ENCODE measurements around the gene ID4. TPM values are rescaled to one million over a fixed set of nuclear protein-coding genes. Genes with fewer than 3 reads are reported as not detected.
A peak's percentile ranks its signal among the peaks of the same experiment; 100 is the strongest.

The ID4 gene, protein sequence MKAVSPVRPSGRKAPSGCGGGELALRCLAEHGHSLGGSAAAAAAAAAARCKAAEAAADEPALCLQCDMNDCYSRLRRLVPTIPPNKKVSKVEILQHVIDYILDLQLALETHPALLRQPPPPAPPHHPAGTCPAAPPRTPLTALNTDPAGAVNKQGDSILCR
- total RNA-seq = 7.0 TPM

DNA sequence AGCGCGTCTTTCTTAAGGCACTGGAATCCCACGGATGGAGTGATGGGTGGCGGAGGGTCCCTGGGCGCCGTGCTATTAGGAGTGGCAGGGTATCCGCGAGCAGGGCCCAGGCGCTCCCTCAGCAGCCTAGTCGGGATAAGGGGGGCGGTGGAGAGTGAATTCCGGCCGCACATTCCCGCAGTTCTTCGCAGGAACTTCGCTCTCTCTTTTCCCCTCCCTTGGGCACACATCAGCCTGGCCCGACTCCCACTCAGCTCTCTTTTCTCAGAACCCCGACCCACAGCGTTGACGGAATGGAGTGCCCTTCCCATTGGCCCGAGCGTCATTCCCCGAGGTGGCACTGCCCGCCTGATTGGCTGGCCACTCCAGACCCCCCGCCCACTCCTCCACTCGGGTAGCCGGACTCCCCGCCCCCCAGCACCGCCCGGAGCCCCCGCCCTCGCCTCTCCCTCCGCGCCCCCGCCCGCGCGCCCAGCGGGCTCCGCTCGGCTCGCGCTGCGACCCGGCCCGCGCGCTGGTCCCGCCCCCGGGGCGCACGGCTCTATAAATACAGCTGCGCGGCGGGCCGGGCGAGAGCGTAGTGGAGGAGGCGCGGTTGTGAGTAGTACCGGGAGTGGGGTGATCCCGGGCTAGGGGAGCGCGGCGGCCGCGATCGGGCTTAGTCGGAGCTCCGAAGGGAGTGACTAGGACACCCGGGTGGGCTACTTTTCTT, at the start of gene ID4:
ID4 (plus strand) TSS at position 572 of the 712 bp plus-strand sequence. CDS start 385 bp downstream, outside the sequence.
- DNase-seq (ENCODE audit: low spot score) = peak; percentile 86

DNA sequence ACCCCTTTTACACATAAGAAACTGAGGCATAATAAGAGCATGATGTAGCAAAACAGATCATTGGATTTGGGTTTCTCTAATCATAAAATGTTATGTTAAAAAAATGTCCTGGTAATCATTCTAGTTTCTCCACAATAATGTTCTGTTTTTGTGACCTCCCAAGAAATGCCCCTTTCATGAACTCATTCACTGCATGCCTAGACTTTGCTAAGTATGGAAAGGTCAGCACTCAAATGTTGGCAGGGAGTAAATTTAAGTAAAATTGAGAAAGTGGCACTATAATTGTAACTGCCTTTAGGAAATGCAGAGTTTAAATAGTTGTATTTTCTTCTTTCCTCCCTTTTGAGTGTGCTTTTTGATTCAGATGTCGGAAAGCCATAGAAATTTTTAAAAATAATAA, 48.5 kb upstream of the ID4 start:
- no peak for DNase-seq (ENCODE audit: low spot score)

DNA sequence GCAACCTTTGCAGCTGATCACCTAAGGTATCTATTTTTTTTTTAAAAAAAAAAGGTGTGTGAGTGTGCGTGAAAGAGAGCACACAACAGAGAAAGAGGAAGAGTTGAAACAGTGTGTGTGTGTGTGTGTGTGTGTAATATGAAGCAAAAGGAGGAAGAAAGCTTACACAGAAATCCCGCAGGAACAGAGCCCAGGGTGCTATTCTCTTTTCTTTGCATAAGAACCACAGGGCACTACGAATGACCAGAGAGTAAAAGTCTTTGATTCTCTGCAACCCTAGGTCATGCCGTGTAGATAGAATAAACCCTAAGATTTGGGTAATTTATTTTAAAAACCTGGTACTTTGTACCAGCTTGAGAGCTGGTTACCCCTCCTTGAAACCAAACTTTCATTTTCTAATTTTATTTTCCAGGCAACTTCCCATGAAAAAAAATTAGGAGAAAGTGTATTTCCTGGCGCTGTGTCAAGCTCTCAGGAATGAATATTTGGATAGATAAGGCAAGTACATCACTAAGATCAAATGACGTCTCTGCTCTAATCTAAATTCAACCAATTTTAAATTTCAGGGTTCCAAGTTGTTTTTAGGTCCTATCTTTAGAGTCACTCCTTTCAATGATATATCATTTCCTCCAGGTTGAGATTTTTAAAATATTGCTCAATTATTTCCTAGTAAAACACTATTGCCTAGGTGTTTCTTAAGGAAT, 47.9 kb upstream of the ID4 start:
- no peak for DNase-seq (ENCODE audit: low spot score)

DNA sequence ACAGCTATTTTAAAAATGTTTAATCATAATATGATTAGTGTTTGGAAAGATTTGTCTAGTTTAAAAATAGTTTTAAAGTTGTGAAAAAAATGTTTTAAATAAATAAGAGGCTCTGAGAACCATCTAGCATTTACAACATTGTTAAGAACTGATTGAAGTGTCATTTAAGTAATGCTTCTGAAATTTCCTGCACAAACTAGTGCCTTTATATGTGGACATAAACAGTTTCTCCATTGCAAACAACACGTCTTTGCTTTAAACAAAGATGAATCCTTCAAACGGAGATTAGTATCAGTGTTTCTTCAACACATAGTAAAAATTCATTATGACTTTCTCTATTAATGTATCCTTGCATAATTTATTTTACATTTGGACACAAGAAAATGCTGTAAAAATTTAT, 45.9 kb upstream of the ID4 start:
- DNase-seq (ENCODE audit: low spot score) = no peak

DNA sequence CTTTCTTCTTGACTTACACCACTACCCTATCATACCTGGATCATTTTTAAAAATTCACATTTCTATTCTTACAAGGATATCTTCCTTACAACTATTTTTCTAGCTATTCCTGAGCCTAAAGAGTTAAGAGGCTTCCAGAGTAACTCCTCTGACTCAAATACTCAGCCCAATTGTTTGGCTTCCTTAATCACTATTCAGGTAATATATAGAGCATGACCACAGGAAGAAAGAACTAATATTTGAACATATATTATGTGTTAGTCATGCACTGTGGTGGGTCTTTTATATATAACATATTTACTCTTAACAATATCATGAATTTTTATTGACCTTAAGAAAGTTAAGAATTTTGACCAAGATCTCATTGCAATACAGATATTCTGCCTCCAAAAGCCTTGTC, 42.0 kb upstream of the ID4 start:
- no peak for DNase-seq (ENCODE audit: low spot score)

DNA sequence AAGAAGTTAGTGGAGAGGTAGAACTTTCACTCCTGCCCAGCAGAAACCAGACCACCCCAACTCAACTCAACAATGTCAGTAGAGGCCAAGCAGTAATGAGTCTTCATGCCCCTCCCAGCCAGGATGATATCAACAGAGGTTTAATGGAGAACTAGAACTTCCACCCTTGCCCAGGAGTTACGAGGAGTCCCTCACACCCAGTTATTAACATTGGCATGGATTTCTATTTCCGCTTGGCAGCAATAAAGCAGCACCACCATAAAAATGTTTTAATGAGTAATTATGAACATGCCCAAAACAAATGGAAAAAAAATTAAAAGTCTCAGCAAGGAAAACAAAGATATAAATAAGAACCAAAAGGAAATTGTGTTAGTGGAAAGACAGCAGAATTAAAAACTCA, 40.7 kb upstream of the ID4 start:
- DNase-seq (ENCODE audit: low spot score) = no peak

DNA sequence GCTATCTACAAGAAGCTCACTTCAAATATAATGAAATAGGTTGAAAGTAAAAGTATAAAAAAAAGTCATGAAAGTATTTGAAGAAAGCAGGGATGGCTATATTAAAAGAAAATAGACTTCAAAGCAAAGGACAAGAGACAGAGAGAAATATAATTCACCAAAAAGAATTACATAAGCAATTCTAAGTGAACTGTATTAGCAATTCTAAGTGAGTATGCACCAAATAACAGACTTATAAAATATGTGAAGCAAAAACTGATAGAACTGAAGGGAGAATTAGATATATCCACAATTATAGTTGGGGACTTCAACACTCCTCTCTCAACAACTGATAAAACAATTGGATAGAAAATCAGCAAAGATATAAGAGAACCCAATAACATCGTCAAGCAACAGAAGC, 38.8 kb upstream of the ID4 start:
- no peak for DNase-seq (ENCODE audit: low spot score)

DNA sequence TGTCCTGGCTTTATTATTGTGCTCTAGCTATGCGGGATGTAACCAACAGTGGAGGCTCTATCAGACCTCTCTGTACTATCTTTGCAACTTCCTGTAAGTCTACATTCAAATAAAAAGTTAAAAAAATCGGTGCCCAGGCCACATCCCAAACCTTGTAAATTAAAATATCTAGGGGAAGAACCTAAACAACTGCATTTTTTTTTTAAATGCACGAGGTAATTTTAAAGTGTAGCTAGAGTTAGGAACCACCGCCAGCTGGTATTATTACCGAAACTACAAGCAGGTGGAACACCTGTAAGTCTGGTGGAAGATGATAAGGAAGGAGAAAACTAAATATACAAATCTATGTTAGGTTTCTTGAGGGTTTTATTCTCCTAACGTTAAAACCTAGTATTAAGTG, 34.5 kb upstream of the ID4 start:
- DNase-seq (ENCODE audit: low spot score) = no peak

DNA sequence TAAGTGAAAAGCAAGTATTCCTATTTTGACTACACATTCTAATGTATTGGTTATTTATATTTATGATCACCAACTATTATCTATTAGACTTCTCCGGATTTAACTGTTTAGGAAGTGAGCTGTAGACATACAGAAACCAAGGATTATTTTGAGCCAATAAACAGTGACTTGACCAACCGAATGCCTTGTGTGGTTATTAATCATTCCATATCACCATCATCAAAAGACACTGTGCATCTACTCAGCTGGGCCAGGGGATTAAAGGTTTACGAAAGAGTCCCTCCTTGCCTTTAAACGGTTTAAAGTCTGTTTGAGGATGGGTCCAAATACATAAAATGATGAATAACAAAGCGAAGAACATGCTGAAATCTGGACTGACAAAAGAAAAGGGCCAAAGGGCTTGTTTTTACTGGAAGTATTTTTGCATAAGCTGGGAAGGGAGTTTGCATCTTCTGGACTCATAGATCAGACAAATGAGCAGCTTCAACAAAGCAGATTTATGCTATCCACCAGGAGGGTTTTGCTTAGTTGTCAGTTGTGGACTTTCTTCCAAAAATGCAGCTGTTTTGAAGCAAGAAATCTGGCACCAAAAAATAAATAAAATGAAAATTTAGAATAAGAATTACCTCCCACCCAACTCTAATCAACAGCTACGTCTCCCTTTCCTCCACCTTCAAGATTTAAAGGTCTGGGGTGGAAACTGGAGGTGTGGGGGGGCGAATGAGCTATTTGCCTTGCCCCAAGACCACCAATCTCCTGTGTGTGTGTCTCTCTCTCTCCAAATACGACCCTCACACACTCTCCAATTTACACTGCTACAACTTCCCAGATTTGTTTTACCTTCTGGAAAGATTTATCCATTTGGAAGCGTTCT, 33.6 kb upstream of the ID4 start:
- no peak for DNase-seq (ENCODE audit: low spot score)

DNA sequence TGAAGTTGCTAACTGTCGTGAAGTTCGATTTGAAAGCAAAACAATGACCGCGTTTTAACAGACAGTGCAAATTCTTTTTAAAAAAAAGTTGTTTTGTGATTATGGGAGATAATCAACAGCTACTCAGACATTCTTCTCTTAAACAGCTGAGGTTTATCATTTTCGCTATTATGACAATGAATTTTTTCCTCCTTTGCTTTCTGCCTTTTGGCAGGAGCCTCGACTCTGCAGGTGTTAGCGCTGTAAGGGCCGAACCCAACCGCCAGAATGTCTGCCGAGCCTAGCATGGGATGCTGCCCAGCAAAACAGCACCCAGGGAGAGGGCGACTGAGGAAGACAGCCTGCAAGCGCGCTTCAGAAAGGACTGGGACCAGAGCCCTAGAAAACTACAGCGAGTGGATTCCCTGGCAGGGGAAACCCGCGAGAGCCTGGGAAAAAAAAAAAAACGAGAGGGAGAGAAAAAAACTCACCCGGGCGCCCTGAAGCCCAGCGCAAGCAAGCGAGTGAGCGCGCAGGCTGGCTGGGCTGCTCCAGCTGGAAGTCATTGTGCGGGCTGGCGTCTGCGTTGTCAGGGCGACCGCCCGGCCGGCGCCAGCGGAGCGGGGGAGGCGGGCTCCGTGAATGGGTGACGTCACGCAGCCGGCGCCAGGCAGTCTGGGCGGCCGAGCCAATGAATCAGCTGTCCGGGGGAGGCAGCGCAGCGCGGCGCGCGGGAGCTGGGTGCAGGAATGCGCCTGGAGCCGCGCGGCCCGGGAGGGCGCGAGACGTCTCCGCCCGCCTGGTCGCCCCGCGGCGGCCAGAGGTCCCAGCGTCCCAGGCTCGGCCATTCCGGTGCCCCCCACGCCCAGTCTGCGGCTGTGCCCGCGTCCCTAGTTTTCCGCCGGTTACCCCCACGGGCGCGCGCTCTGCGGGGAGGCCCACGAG, 32.7 kb upstream of the ID4 start:
- peak; percentile 95 for DNase-seq (ENCODE audit: low spot score)

DNA sequence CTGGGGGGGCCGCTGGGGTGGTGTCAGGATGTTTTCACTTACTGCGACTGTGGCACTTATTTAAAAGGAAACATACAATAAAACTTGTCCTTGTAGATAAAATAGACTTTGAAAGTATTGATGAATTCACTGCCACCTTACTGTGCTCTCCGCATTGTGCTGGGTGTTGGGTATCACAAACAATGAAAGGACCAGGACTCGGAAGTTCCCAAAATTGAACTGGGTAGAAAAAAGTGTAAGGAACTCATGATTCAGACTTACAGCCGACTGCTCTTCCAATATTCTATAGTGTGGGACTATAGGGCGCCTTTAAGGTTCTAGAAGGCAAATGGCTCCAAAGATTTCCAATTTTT, 32.1 kb upstream of the ID4 start:
- no peak for DNase-seq (ENCODE audit: low spot score)

DNA sequence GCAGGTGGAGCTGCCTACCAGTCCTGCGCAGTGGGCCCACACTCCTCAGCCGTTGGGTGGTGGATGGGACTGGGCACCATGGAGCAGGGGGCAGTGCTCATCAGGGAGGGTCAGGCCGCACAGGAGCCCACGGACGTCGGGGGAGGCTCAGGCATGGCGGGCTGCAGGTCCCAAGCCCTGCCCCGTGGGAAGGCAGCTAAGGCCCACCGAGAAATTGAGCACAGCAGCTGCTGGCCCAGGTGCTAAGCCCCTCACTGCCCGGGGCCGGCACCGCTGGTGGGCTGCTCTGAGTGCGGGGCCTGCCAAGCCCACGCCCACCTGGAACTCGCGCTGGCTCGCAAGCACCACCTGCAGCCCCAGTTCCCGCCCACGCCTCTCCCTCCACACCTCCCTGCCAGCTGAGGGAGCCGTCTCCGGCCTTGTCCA, 30.2 kb upstream of the ID4 start:
- no peak for DNase-seq (ENCODE audit: low spot score)

DNA sequence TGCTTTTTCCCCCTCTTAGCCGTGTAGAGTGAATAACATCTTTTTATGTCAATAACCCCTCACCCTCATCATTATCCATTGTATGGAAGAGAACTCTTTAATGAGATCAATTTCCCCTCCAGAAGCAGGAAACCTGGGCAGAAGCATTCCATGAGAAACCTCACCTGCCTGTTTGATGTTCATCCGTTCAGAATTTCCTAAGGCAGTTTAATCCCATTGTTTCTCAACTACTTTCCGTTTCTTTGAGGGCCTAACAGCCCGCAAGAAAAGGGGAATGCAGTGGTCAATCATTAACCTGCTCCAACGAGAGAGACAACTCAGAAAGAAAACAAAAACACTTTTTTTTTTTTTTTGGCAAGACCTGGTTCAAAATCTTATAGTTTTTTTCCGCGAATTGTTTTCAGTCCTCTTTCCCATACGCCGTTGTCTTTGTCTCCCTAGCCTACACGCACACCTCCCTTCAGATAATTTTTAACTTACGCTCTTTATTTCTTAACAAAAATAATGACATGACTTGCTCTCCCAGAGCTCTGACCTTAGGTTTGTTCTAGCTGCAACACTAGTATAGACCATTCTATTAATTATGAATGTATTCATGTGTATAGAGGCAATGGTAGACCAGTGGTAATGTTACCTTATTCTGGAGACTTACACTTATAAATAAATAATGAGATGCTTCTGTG, 25.6 kb upstream of the ID4 start:
- no peak for DNase-seq (ENCODE audit: low spot score)

DNA sequence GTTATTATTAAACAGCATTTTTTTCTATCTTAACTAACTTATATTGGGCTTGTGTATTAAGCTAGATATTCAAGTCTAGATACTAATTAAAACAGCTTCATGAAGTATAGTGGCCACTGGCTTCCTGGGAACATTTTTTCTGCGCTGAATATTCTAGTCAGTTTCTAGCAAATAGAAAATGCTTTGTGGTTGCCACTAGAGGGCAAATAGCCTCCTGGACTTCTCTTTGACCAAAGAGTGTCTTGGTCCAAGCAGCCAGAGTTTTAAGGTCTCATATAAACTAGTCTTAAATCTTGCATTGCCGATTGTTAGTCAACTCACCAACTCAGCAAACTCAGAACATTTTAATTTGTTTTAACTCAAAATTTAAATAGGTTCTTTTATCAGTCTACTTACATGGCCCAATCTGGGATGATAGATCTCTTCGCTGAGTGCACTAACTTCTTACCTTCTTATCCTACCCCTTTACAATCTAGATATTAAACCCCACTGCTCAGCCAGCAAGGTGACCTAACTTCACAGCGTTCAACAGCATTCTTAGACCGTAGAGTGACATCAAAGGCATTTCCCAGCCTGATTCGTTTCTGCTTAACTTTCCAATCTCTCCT, 24.6 kb upstream of the ID4 start:
- no peak for DNase-seq (ENCODE audit: low spot score)

DNA sequence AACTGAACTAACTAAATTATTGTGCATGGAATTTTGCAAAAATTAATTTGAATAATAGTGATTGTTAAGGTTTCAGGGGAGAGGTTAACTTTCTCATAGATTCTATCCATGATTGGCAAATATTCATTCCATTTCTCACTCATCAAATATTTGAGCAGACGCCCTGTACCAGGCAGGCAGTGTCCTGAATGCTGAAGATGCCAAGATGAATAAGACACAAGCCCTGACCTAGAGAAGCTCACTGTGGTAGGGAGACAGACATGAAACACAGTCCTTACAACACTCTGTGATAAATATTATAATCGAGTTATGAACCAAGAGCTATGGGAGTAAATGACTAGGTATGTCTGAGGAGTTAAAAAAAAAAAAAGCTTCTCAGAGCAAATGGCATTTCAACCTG, 18.4 kb upstream of the ID4 start:
- no peak for DNase-seq (ENCODE audit: low spot score)

DNA sequence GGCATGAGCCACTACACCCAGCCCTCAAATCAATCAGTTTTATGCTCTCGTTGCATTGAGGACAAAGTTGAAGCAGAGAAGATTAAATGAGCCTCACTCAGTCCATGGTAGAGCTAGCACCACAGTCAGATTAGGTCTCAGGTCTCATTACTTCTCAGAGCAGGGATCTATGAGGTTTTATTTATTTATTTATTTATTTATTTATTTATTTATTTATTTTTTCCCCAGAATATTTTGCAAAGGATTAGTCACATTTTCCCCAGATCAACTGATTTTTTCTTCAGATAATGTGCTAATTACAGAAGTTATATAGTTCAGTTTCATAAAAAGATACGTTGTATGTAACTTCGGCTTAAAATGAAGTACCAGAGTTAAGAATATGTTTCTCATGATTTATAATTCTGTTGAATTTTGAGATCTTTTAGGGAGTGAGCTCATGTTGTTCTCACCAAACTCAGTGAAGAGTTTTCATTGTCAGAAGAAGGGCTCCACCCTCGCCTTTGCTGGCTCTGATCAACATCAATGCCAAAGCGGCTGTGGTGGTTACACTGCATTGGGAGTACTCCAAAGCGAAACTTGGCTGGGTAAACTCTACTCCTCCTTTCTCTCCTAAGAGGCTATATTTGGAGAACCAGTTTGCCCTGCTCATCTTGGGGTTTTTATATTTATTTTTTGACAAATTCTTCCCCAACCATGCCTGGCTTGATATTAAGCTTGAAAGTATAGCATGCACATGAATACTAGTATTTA, 12.9 kb upstream of the ID4 start:
- DNase-seq (ENCODE audit: low spot score) = peak; percentile 28

DNA sequence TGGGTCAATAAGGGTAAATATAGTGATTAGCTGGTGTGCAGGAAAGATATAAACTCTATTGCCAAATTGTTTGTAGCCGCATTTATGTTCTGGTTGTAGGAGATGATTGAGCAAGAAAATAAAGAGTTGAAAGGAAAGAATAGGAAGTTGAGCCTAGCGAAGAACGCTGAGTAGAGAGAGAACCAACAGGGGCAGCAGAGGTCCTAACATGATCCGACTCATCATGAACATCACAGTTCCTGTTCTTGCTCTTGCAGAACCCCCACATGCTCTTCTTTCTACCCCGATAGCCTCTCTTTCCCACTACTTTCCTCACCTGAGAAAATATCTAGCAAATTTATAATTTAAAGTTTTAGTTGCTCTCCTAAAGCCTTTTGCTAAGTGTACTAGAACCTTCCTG, 9.9 kb upstream of the ID4 start:
- no peak for DNase-seq (ENCODE audit: low spot score)

DNA sequence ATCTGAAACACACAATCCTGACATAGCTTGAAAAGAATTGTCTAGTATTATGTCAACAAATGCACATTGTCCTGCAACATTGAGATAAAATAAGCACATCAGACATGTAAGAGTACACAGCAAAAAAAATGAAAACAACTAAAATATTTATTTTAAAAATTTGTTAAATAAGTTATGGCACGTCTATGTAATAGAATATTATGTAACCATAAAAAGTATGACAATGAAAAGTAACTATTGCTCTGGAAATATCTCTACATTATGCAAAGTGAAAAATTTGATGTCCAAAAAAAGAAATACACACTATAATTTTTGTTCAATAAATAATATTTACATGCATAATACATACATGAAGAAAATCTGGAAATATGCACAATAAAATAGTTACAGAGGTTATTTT, 9.3 kb upstream of the ID4 start:
- DNase-seq (ENCODE audit: low spot score) = no peak

DNA sequence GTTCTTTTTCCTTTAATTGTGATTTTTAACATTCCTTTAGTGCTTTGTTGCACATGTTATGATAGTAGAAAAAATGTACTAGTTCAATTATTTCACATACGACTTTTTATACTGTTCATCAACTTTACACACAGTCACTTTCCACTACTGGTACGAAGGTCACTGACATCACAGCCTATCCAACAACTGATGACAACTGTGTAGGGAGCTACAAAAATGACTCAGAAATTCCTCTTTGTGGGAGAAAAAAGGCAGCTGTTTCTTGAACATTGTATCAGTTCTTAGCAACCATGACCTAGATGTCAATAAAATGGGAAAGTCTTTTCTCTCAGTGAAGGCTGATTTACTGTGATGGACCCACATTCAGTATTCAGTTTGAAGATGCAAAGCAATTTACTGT, 7.0 kb upstream of the ID4 start:
- no peak for DNase-seq (ENCODE audit: low spot score)

DNA sequence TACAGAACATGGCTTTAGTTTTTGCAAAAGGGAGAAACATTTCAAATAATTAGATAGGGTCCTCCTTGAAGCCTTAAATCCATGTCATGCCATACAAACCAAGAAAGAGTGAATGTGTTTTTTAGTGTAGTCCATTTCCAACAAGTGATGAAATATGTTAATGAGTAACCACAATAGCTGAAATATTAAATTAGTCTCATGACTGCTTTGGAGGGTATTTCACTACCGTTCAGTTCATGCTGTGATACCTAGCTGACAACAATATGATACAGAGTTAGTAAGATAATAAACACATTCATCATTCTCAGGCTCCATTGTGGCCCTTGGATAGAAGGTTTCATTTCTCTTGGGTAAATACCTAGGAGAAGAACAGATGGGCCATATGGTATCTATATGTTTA, 5.8 kb upstream of the ID4 start:
- DNase-seq (ENCODE audit: low spot score) = no peak
